K562 (cell line): Measurements from ENCODE around the gene CFAP70. TPM values are rescaled to one million over a fixed set of nuclear protein-coding genes. Genes with fewer than 3 reads are reported as not detected.

Experiments used
- CGGBP1 ChIP-seq: fragments of 250-450 bp; sonication (Bioruptor Pico); IDR thresholded peaks from 2 replicates; pipeline ENCODE4 v1.9.0; 2021; ENCODE audit warnings: mild to moderate bottlenecking
- DIDO1 ChIP-seq: fragments of 450-650 bp; IDR thresholded peaks from 2 replicates; pipeline ENCODE4 v1.6.1; 2016; ENCODE audit warnings: low read depth, missing biosample characterization, missing genetic modification characterization
- FOXA1 ChIP-seq: fragments of 450-650 bp; IDR thresholded peaks from 2 replicates; pipeline ENCODE4 v1.6.1; 2016; ENCODE audit warnings: mild to moderate bottlenecking, borderline replicate concordance
- GATA2 ChIP-seq: sonication (generic); formaldehyde crosslinking; IDR thresholded peaks from 2 replicates; pipeline ENCODE4 v1.4.0; 2020; ENCODE audit warnings: mild to moderate bottlenecking, missing genetic modification reagents
- HNRNPL ChIP-seq: fragments of 200-400 bp; formaldehyde crosslinking; IDR thresholded peaks from 2 replicates; pipeline ENCODE4 v1.6.1; 2017; ENCODE audit warnings: low read depth, mild to moderate bottlenecking, low read length
- HNRNPLL ChIP-seq: fragments of 200-400 bp; formaldehyde crosslinking; IDR thresholded peaks from 2 replicates; pipeline ENCODE4 v1.6.1; 2017; ENCODE audit warnings: low read length, low read depth, mild to moderate bottlenecking; ENCODE audit not compliant: poor library complexity, severe bottlenecking
- L3MBTL2 ChIP-seq: fragments of 450-650 bp; IDR thresholded peaks from 2 replicates; pipeline ENCODE4 v1.6.1; 2016; ENCODE audit warnings: mild to moderate bottlenecking, moderate library complexity
- MYBL2 ChIP-seq, 2 experiments: fragments of 450-650 bp in 1 of 2; sonication (generic) in 1 of 2; formaldehyde crosslinking in 1 of 2; IDR thresholded peaks; 2 replicates each; pipeline versions ENCODE4 v1.6.1 to v1.8.1; 2017 to 2022; ENCODE audit warnings: borderline replicate concordance in 1 of 2, inconsistent platforms in 1 of 2, low read depth in 1 of 2, mild to moderate bottlenecking in 1 of 2, missing genetic modification reagents in 1 of 2, moderate library complexity in 1 of 2
- SAFB ChIP-seq: fragments of 200-400 bp; formaldehyde crosslinking; IDR thresholded peaks from 2 replicates; pipeline ENCODE4 v1.6.1; 2017; ENCODE audit warnings: low read depth, low read length, borderline replicate concordance
- SMAD3 ChIP-seq: fragments of 450-650 bp; formaldehyde crosslinking; conservative IDR thresholded peaks from 2 replicates; pipeline ENCODE4 v1.4.0; 2020; ENCODE audit warnings: mild to moderate bottlenecking
- ZMIZ1 ChIP-seq, 2 experiments: fragments of 150-350 bp in 1 of 2; IDR thresholded peaks; 2 replicates each; pipeline ENCODE4 v1.6.1; 2012 to 2016; ENCODE audit warnings: low read depth in 2 of 2, low read length in 2 of 2, mild to moderate bottlenecking in 1 of 2, moderate library complexity in 1 of 2
- ZNF644 ChIP-seq: fragments of 200-800 bp; sonication (Bioruptor generic); IDR thresholded peaks from 2 replicates; pipeline ENCODE4 v1.6.1; 2016; ENCODE audit warnings: low read depth, missing genetic modification characterization, missing compliant biosample characterization
- polyA plus RNA-seq, 8 experiments: library from polyadenylated mRNA; depleted of rRNA in 4 of 8; stranded (reverse) in 5 of 8; unstranded in 3 of 8; fragments of >200 nt; fragmentation: Nextera tagmentation in 2 of 8; fragmentation: Illumina TruSeq in 1 of 8; extraction: Ambion mirVana in 2 of 8; extraction: Trizol in 1 of 8; gene quantifications; 2 replicates each; pipeline versions ENCODE4 v1.2.1 to v1.2.3, GENCODE V29; 2011 to 2014; ENCODE audit warnings: inconsistent platforms in 1 of 8, missing spikeins in 1 of 8
- total RNA-seq, 7 experiments: library from RNA; depleted of rRNA in 6 of 7; stranded (reverse); fragments of >200 nt in 6 of 7; fragmentation: Illumina TruSeq in 2 of 7; extraction: Trizol in 2 of 7; gene quantifications; 2 replicates each; pipeline versions ENCODE4 v1.2.1 to v1.2.3, GENCODE V29; 2011 to 2021; ENCODE audit warnings: low replicate concordance in 1 of 7
- TF ChIP-seq, protein P1 (sequence below): sonication (generic); formaldehyde crosslinking; IDR thresholded peaks from 2 replicates; pipeline ENCODE4 v1.4.0; 2020; ENCODE audit warnings: mild to moderate bottlenecking, missing genetic modification reagents
- TF ChIP-seq, protein P2 (sequence below): sonication (generic); formaldehyde crosslinking; IDR thresholded peaks from 2 replicates; pipeline ENCODE4 v1.8.1; 2023; ENCODE audit warnings: mild to moderate bottlenecking, missing genetic modification reagents
- TF ChIP-seq, protein P3 (sequence below): fragments of 250-450 bp; sonication (Bioruptor Pico); IDR thresholded peaks from 2 replicates; pipeline ENCODE4 v1.4.0; 2020

The CFAP70 gene
- total and polyA plus RNA-seq, 9 of the 15 experiments (the other 6 are each of a cell fraction or from before 2014, with no cell fraction given) = 0.27 to 1.6 (median 0.86) TPM

GRCh38 chr10:73366381-73367298 lies 8.0 kb upstream of the CFAP70 start (continued):
- TF ChIP-seq, protein P1, sequence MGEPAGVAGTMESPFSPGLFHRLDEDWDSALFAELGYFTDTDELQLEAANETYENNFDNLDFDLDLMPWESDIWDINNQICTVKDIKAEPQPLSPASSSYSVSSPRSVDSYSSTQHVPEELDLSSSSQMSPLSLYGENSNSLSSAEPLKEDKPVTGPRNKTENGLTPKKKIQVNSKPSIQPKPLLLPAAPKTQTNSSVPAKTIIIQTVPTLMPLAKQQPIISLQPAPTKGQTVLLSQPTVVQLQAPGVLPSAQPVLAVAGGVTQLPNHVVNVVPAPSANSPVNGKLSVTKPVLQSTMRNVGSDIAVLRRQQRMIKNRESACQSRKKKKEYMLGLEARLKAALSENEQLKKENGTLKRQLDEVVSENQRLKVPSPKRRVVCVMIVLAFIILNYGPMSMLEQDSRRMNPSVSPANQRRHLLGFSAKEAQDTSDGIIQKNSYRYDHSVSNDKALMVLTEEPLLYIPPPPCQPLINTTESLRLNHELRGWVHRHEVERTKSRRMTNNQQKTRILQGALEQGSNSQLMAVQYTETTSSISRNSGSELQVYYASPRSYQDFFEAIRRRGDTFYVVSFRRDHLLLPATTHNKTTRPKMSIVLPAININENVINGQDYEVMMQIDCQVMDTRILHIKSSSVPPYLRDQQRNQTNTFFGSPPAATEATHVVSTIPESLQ (CRISPR knock-in tag) = no peak
- TF ChIP-seq SMAD3 (CRISPR knock-in tag) = no peak
- no peak for TF ChIP-seq CGGBP1 (CRISPR knock-in tag)
- TF ChIP-seq HNRNPLL = no peak
- TF ChIP-seq MYBL2 (IDR thresholded peaks at IDR 0.05; ENCODE audit: low read depth) = no peak
- TF ChIP-seq MYBL2 (CRISPR knock-in tag; IDR thresholded peaks at IDR 0.05; ENCODE audit: borderline replicate concordance) = no peak
- no peak for TF ChIP-seq DIDO1
- TF ChIP-seq, protein P2, sequence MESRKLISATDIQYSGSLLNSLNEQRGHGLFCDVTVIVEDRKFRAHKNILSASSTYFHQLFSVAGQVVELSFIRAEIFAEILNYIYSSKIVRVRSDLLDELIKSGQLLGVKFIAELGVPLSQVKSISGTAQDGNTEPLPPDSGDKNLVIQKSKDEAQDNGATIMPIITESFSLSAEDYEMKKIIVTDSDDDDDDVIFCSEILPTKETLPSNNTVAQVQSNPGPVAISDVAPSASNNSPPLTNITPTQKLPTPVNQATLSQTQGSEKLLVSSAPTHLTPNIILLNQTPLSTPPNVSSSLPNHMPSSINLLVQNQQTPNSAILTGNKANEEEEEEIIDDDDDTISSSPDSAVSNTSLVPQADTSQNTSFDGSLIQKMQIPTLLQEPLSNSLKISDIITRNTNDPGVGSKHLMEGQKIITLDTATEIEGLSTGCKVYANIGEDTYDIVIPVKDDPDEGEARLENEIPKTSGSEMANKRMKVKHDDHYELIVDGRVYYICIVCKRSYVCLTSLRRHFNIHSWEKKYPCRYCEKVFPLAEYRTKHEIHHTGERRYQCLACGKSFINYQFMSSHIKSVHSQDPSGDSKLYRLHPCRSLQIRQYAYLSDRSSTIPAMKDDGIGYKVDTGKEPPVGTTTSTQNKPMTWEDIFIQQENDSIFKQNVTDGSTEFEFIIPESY (CRISPR knock-in tag) = no peak
- TF ChIP-seq, protein P3, sequence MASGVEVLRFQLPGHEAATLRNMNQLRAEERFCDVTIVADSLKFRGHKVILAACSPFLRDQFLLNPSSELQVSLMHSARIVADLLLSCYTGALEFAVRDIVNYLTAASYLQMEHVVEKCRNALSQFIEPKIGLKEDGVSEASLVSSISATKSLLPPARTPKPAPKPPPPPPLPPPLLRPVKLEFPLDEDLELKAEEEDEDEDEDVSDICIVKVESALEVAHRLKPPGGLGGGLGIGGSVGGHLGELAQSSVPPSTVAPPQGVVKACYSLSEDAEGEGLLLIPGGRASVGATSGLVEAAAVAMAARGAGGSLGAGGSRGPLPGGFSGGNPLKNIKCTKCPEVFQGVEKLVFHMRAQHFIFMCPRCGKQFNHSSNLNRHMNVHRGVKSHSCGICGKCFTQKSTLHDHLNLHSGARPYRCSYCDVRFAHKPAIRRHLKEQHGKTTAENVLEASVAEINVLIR (CRISPR knock-in tag) = no peak
- no peak for TF ChIP-seq FOXA1
- no peak for TF ChIP-seq SAFB
- no peak; the same call in 1 of the 2 replicates for TF ChIP-seq ZNF644
- TF ChIP-seq L3MBTL2 = peak; percentile 47
- TF ChIP-seq GATA2 = no peak; the same call in 1 of the 2 replicates
- TF ChIP-seq ZMIZ1 (IDR thresholded peaks at IDR 0.05; ENCODE audit: low read depth in 2 of 2, low read length in 2 of 2) = no peak
- TF ChIP-seq HNRNPL = no peak
